SK-N-SH (cell line): ENCODE data around the gene ZRANB3.
"Not testable (repeated sequence)": the region's sequence is repeated elsewhere in the genome, so short reads cannot be mapped to it uniquely, and the experiment has no call there.

ENCODE experiments used
- CHD2 ChIP-seq: fragments of 150-350 bp; IDR thresholded peaks from 2 replicates; pipeline ENCODE4 v1.6.1; 2018; ENCODE audit warnings: low read length; ENCODE audit not compliant: partially characterized antibody
- CTCF ChIP-seq: fragments of 200-600 bp; sonication (generic); IDR thresholded peaks from 2 replicates; pipeline ENCODE4 v1.6.1; 2017; ENCODE audit warnings: antibody characterized with exemption, mild to moderate bottlenecking, moderate library complexity
- ELF1 ChIP-seq: IDR thresholded peaks from 2 replicates; pipeline ENCODE4 v1.4.0; 2012
- EP300 ChIP-seq, 2 experiments: IDR thresholded peaks; 2 replicates each; pipeline versions ENCODE4 v1.4.0 to v1.6.1; 2012; ENCODE audit warnings: borderline replicate concordance in 1 of 2, low read depth in 1 of 2, low read length in 1 of 2
- FOXM1 ChIP-seq: IDR thresholded peaks from 2 replicates; pipeline ENCODE4 v1.4.0; 2012; ENCODE audit warnings: low read depth, mild to moderate bottlenecking
- MAX ChIP-seq: IDR thresholded peaks from 2 replicates; pipeline ENCODE4 v1.4.0; 2012; ENCODE audit warnings: low read depth
- MXI1 ChIP-seq: IDR thresholded peaks from 2 replicates; pipeline ENCODE4 v1.6.1; 2012; ENCODE audit warnings: mild to moderate bottlenecking, low read depth, low read length, improper control_type of control experiment
- NRF1 ChIP-seq: IDR thresholded peaks from 2 replicates; pipeline ENCODE4 v1.6.1; 2012; ENCODE audit warnings: low read depth, mild to moderate bottlenecking, low read length
- POLR2AphosphoS5 ChIP-seq: IDR thresholded peaks from 2 replicates; pipeline ENCODE4 v1.6.1; 2012; ENCODE audit warnings: low read depth, low read length
- SIN3A ChIP-seq: IDR thresholded peaks from 2 replicates; pipeline ENCODE4 v1.6.1; 2012; ENCODE audit warnings: low read depth, mild to moderate bottlenecking, low read length, moderate library complexity, borderline replicate concordance
- TAF1 ChIP-seq: IDR thresholded peaks from 2 replicates; pipeline ENCODE4 v1.6.1; 2012; ENCODE audit warnings: low read depth, mild to moderate bottlenecking, low read length, moderate library complexity, borderline replicate concordance
- TCF12 ChIP-seq: IDR thresholded peaks from 2 replicates; pipeline ENCODE4 v1.4.0; 2012
- USF2 ChIP-seq: fragments of 150-350 bp; IDR thresholded peaks from 2 replicates; pipeline ENCODE4 v1.6.1; 2017; ENCODE audit warnings: antibody characterized with exemption, low read length, low read depth, borderline replicate concordance
- TF ChIP-seq, protein P1 (sequence below): IDR thresholded peaks from 2 replicates; pipeline ENCODE4 v1.6.1; 2012; ENCODE audit warnings: mild to moderate bottlenecking, low read depth, low read length, moderate library complexity

DNA sequence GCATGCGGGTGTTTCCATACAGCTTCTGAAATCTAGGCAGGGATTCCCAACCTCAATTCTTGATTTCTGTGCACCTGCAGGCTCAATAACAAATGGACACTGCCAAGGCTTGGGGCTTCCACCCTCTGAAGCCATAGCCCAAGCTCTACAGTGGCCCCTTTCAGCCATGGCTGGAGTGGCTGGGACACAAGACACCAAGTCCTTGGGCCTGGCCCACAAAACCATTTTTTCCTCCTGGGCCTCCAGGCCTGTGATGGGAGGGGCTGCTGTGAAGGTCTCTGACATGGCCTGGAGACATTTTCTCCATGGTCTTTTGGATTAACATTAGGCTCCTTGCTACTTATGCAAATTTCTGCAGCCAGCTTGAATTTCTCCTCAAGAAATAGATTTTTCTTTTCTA lies 78.0 kb downstream of the ZRANB3 start:
- not testable (repeated sequence) for TF ChIP-seq TAF1; CTCF; FOXM1; TCF12; NRF1; SIN3A; USF2; EP300 (IDR thresholded peaks at IDR 0.05; ENCODE audit: borderline replicate concordance in 1 of 2, low read depth in 1 of 2, low read length in 1 of 2); CHD2; MXI1; POLR2AphosphoS5; ELF1; MAX
- TF ChIP-seq, protein P1, sequence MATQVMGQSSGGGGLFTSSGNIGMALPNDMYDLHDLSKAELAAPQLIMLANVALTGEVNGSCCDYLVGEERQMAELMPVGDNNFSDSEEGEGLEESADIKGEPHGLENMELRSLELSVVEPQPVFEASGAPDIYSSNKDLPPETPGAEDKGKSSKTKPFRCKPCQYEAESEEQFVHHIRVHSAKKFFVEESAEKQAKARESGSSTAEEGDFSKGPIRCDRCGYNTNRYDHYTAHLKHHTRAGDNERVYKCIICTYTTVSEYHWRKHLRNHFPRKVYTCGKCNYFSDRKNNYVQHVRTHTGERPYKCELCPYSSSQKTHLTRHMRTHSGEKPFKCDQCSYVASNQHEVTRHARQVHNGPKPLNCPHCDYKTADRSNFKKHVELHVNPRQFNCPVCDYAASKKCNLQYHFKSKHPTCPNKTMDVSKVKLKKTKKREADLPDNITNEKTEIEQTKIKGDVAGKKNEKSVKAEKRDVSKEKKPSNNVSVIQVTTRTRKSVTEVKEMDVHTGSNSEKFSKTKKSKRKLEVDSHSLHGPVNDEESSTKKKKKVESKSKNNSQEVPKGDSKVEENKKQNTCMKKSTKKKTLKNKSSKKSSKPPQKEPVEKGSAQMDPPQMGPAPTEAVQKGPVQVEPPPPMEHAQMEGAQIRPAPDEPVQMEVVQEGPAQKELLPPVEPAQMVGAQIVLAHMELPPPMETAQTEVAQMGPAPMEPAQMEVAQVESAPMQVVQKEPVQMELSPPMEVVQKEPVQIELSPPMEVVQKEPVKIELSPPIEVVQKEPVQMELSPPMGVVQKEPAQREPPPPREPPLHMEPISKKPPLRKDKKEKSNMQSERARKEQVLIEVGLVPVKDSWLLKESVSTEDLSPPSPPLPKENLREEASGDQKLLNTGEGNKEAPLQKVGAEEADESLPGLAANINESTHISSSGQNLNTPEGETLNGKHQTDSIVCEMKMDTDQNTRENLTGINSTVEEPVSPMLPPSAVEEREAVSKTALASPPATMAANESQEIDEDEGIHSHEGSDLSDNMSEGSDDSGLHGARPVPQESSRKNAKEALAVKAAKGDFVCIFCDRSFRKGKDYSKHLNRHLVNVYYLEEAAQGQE, result not testable (repeated sequence)
